ENCODE results near the gene FGD2.

Gene FGD2

GRCh38 chr6:37048851-37049757 lies 43.6 kb downstream of the FGD2 start:
- peak; percentile 81 for DNase-seq (ENCODE audit: low read depth, low spot score)
- in situ Hi-C loops (cut with HindIII; ENCODE audit: low sequenced_read_pairs): no loop called here
- no peak for TF ChIP-seq CTCF (IDR thresholded peaks at IDR 0.05; ENCODE audit: low read depth, low read length)
- H3K4me3 ChIP-seq (ENCODE audit: low read depth, low read length): no peak overlapping the region

GRCh38 chr6:37049758-37050044 lies 44.2 kb downstream of the FGD2 start:
- in situ Hi-C loops (cut with HindIII; ENCODE audit: low sequenced_read_pairs): no loop called here
- no peak overlapping the region for H3K4me3 ChIP-seq (ENCODE audit: low read depth, low read length)
- DNase-seq (ENCODE audit: low read depth, low spot score): no peak
- TF ChIP-seq CTCF (IDR thresholded peaks at IDR 0.05; ENCODE audit: low read depth, low read length): no peak

GRCh38 chr6:37050045-37050853 lies 44.8 kb downstream of the FGD2 start:
- H3K4me3 ChIP-seq (ENCODE audit: low read depth, low read length): no peak overlapping the region
- TF ChIP-seq CTCF (IDR thresholded peaks at IDR 0.05; ENCODE audit: low read depth, low read length): no peak
- DNase-seq (ENCODE audit: low read depth, low spot score): no peak
- in situ Hi-C loops (cut with HindIII; ENCODE audit: low sequenced_read_pairs): no loop called here

- H3K4me3 ChIP-seq (ENCODE audit: low read depth, low read length): no peak overlapping the region
- no peak for DNase-seq (ENCODE audit: low read depth, low spot score)
- in situ Hi-C loops (cut with HindIII; ENCODE audit: low sequenced_read_pairs): no loop called here
- TF ChIP-seq CTCF (IDR thresholded peaks at IDR 0.05; ENCODE audit: low read depth, low read length): no peak
These were observed 45.3 kb downstream of the FGD2 start for GRCh38 chr6:37050854-37051137.

- peak; percentile 68 for DNase-seq (ENCODE audit: low read depth, low spot score)
- no peak overlapping the region for H3K4me3 ChIP-seq (ENCODE audit: low read depth, low read length)
- TF ChIP-seq CTCF (IDR thresholded peaks at IDR 0.05; ENCODE audit: low read depth, low read length): peak; percentile 88
- in situ Hi-C loops (cut with HindIII; ENCODE audit: low sequenced_read_pairs): no loop called here
These were observed 45.9 kb downstream of the FGD2 start for GRCh38 chr6:37051138-37052026.

GRCh38 chr6:37052027-37052628 lies 46.7 kb downstream of the FGD2 start:
- H3K4me3 ChIP-seq (ENCODE audit: low read depth, low read length): no peak overlapping the region
- no peak for DNase-seq (ENCODE audit: low read depth, low spot score)
- no peak for TF ChIP-seq CTCF (IDR thresholded peaks at IDR 0.05; ENCODE audit: low read depth, low read length)
- in situ Hi-C loops (cut with HindIII; ENCODE audit: low sequenced_read_pairs): no loop called here
